ENCODE data around the gene BRSK1. TPM values are rescaled to one million over a fixed set of nuclear protein-coding genes. Genes with fewer than 3 reads are reported as not detected.
A peak's percentile ranks its signal among the peaks of the same experiment; 100 is the strongest.

Gene BRSK1
- total and polyA plus RNA-seq, 2 of the 13 experiments (the other 11 are each of a cell fraction or from before 2014, with no cell fraction given): 0.18 to 1.2 TPM

DNA sequence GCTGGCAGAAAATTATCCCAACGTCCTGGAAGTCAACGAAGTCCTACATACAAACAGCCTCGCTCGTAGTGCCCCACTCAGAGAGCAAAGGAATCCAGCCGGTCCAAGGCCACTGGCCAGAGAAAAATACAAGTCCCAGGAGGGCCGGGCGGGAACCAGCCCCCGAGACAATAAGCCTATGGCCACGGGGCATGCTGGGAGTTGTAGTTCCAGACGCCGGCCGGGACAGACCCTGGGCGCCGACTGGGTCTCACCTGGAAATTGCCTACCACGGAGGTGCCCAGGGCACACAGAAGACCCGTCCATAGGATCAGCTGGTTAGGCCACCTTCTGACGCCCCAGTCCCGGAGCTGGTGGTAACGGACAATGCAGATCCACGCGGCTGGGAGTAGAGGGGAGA lies 36.0 kb downstream of the BRSK1 start:
- Histone ChIP-seq H2AFZ (ENCODE audit: low read length) (no peak overlapping the region), H3K9ac (ENCODE audit: insufficient read depth, low read depth, low read length) (no peak overlapping the region), H3K27ac (ENCODE audit: extremely low read length, insufficient read depth, low read length) (no peak overlapping the region), H3K4me2 (ENCODE audit: low read depth, low read length) (no peak overlapping the region), H3K9me3 (ENCODE audit: low read length) (no peaks in the 10 kb centered on the region), H3K79me2 (ENCODE audit: insufficient read depth, low read length) (no peaks in the 10 kb centered on the region), H3K36me3 (replicated peaks in 1 of 2; ENCODE audit: control insufficient read depth in 1 of 2, insufficient read depth in 2 of 2, low read length in 2 of 2) (no peaks in the 10 kb centered on the region), H3K27me3 (ENCODE audit: control insufficient read depth in 1 of 2, insufficient read depth in 2 of 2, low read length in 2 of 2) (no peaks in the 10 kb centered on the region; a peak in 1 of 5 replicates), H4K20me1 (ENCODE audit: insufficient read depth, low read length) (no peaks in the 10 kb centered on the region), H3K4me1 (ENCODE audit: insufficient read depth, low read length) (peaks cover 35% of the 10 kb centered on the region), H3K4me3 (replicated peaks in 1 of 3; ENCODE audit: insufficient read depth in 1 of 3, low read depth in 2 of 3, low read length in 3 of 3) (no peak overlapping the region)
- POLR2A ChIA-PET: no interaction called here
- 69% methylated on average over 21 of the region's 21 CpGs for WGBS (ENCODE audit: low lambda C conversion rate)
- no TSS peak for BruUV-seq (replicated peaks)
- intact Hi-C loops (cut with micrococcal nuclease; ENCODE audit: unreplicated experiment): no loop called here
- CTCF ChIA-PET (ENCODE audit: low intra/inter-chr PET ratio, low total read pairs): no interaction called here
- FAIRE-seq: no peak
- peak; percentile 63 for ATAC-seq
- no peak for DNase-seq (ENCODE audit: low spot score)
- in situ Hi-C loops (cut with HindIII; ENCODE audit: extremely low pct_ligation_motif_present, low pct_unique_long_range_greater_than_20kb): no loop called here
- no peak for TF ChIP-seq ZNF251 (CRISPR knock-in tag; IDR thresholded peaks at IDR 0.05)
- TF ChIP-seq ATM (IDR thresholded peaks at IDR 0.05; ENCODE audit: borderline replicate concordance): no peak
- TF ChIP-seq CREM (IDR thresholded peaks at IDR 0.05): peak; percentile 46; the same call in 1 of the 2 replicates
- TF ChIP-seq CREM (CRISPR knock-in tag; IDR thresholded peaks at IDR 0.05): no peak
- TF ChIP-seq, protein P1, sequence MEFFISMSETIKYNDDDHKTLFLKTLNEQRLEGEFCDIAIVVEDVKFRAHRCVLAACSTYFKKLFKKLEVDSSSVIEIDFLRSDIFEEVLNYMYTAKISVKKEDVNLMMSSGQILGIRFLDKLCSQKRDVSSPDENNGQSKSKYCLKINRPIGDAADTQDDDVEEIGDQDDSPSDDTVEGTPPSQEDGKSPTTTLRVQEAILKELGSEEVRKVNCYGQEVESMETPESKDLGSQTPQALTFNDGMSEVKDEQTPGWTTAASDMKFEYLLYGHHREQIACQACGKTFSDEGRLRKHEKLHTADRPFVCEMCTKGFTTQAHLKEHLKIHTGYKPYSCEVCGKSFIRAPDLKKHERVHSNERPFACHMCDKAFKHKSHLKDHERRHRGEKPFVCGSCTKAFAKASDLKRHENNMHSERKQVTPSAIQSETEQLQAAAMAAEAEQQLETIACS (CRISPR knock-in tag; IDR thresholded peaks at IDR 0.05): no peak
- TF ChIP-seq ASH2L (IDR thresholded peaks at IDR 0.05; ENCODE audit: insufficient read length, low read depth, low read length): no peak
- no peak for TF ChIP-seq RFX1 (IDR thresholded peaks at IDR 0.05)
- TF ChIP-seq KDM2A (CRISPR knock-in tag; IDR thresholded peaks at IDR 0.05; ENCODE audit: borderline replicate concordance, low read depth): no peak
- TF ChIP-seq RBM39 (IDR thresholded peaks at IDR 0.05; ENCODE audit: low read depth, low read length, poor library complexity, severe bottlenecking): no peak
- TF ChIP-seq, protein P2, sequence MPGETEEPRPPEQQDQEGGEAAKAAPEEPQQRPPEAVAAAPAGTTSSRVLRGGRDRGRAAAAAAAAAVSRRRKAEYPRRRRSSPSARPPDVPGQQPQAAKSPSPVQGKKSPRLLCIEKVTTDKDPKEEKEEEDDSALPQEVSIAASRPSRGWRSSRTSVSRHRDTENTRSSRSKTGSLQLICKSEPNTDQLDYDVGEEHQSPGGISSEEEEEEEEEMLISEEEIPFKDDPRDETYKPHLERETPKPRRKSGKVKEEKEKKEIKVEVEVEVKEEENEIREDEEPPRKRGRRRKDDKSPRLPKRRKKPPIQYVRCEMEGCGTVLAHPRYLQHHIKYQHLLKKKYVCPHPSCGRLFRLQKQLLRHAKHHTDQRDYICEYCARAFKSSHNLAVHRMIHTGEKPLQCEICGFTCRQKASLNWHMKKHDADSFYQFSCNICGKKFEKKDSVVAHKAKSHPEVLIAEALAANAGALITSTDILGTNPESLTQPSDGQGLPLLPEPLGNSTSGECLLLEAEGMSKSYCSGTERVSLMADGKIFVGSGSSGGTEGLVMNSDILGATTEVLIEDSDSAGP (CRISPR knock-in tag; IDR thresholded peaks at IDR 0.05; ENCODE audit: borderline replicate concordance): no peak
- TF ChIP-seq SIN3A (IDR thresholded peaks at IDR 0.05; ENCODE audit: borderline replicate concordance, low read depth, low read length): no peak
- TF ChIP-seq, protein P3, sequence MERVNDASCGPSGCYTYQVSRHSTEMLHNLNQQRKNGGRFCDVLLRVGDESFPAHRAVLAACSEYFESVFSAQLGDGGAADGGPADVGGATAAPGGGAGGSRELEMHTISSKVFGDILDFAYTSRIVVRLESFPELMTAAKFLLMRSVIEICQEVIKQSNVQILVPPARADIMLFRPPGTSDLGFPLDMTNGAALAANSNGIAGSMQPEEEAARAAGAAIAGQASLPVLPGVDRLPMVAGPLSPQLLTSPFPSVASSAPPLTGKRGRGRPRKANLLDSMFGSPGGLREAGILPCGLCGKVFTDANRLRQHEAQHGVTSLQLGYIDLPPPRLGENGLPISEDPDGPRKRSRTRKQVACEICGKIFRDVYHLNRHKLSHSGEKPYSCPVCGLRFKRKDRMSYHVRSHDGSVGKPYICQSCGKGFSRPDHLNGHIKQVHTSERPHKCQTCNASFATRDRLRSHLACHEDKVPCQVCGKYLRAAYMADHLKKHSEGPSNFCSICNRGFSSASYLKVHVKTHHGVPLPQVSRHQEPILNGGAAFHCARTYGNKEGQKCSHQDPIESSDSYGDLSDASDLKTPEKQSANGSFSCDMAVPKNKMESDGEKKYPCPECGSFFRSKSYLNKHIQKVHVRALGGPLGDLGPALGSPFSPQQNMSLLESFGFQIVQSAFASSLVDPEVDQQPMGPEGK (CRISPR knock-in tag; IDR thresholded peaks at IDR 0.05): no peak
- peak; percentile 64 for TF ChIP-seq GABPB1 (CRISPR knock-in tag; IDR thresholded peaks at IDR 0.05)
- TF ChIP-seq HCFC1 (IDR thresholded peaks at IDR 0.05; ENCODE audit: low read depth, low read length): peak; percentile 88
- TF ChIP-seq GABPA (IDR thresholded peaks at IDR 0.05; ENCODE audit: low read depth, low read length): no peak
- peak; percentile 42; the same call in 1 of the 2 replicates for TF ChIP-seq GABPA (CRISPR knock-in tag; IDR thresholded peaks at IDR 0.05; ENCODE audit: low read depth)
- peak; percentile 93 for TF ChIP-seq ZNF143 (CRISPR knock-in tag; IDR thresholded peaks at IDR 0.05)
- TF ChIP-seq, protein P4, sequence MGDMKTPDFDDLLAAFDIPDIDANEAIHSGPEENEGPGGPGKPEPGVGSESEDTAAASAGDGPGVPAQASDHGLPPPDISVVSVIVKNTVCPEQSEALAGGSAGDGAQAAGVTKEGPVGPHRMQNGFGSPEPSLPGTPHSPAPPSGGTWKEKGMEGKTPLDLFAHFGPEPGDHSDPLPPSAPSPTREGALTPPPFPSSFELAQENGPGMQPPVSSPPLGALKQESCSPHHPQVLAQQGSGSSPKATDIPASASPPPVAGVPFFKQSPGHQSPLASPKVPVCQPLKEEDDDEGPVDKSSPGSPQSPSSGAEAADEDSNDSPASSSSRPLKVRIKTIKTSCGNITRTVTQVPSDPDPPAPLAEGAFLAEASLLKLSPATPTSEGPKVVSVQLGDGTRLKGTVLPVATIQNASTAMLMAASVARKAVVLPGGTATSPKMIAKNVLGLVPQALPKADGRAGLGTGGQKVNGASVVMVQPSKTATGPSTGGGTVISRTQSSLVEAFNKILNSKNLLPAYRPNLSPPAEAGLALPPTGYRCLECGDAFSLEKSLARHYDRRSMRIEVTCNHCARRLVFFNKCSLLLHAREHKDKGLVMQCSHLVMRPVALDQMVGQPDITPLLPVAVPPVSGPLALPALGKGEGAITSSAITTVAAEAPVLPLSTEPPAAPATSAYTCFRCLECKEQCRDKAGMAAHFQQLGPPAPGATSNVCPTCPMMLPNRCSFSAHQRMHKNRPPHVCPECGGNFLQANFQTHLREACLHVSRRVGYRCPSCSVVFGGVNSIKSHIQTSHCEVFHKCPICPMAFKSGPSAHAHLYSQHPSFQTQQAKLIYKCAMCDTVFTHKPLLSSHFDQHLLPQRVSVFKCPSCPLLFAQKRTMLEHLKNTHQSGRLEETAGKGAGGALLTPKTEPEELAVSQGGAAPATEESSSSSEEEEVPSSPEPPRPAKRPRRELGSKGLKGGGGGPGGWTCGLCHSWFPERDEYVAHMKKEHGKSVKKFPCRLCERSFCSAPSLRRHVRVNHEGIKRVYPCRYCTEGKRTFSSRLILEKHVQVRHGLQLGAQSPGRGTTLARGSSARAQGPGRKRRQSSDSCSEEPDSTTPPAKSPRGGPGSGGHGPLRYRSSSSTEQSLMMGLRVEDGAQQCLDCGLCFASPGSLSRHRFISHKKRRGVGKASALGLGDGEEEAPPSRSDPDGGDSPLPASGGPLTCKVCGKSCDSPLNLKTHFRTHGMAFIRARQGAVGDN (CRISPR knock-in tag; IDR thresholded peaks at IDR 0.05): 0 out of 2 replicates have a peak, but pooled peaks have one; percentile 13
